H1 (cell line): ENCODE results near the gene HOMER2. TPM values are rescaled to one million over a fixed set of nuclear protein-coding genes. Genes with fewer than 3 reads are reported as not detected.

Experiments
- CTCF ChIA-PET: fragments of 300-600 bp; sonication (Branson Sonifier 250); formaldehyde crosslinking; loops from one replicate; lab custom pipeline; 2021; ENCODE audit not compliant: partially characterized antibody; lab: Charles Lee
- POLR2A ChIA-PET: fragments of 300-600 bp; sonication (Branson Sonifier 250); formaldehyde crosslinking; loops from one replicate; lab custom pipeline; 2021; ENCODE audit warnings: inconsistent platforms; ENCODE audit not compliant: partially characterized antibody; lab: Charles Lee
- DNase-seq, 2 experiments: peaks; one replicate each; pipeline versions ENCODE4 v3.0.0 to v3.0.0-alpha.2; 2010 to 2022; ENCODE audit warnings: low spot score in 2 of 2, low read depth in 1 of 2, mixed read lengths in 1 of 2
- FAIRE-seq: peaks from 2 replicates; lab custom pipeline; 2011; peaks lifted over from hg19 to GRCh38; lab: Jason Lieb, UNC
- H2AFZ ChIP-seq: 2 replicates; pipeline ENCODE4 v1.8.1; 2012; ENCODE audit warnings: low read length, inconsistent platforms
- H2AK5ac ChIP-seq: 2 replicates; pipeline ENCODE4 v1.6.1; 2013; ENCODE audit warnings: low read depth, low read length
- H2BK120ac ChIP-seq: replicated peaks from 2 replicates; pipeline ENCODE3; 2013; ENCODE audit warnings: low read depth, low read length, inconsistent platforms
- H2BK12ac ChIP-seq: 2 replicates; pipeline ENCODE4 v1.6.1; 2013; ENCODE audit warnings: low read depth, low read length
- H2BK15ac ChIP-seq: 2 replicates; pipeline ENCODE4 v1.6.1; 2013; ENCODE audit warnings: low read length
- H2BK20ac ChIP-seq: 2 replicates; pipeline ENCODE4 v1.6.1; 2013; ENCODE audit warnings: low read length
- H2BK5ac ChIP-seq: 2 replicates; pipeline ENCODE4 v1.6.1; 2013; ENCODE audit warnings: low read depth, low read length
- H3K14ac ChIP-seq: 2 replicates; pipeline ENCODE4 v1.6.1; 2013; ENCODE audit warnings: inconsistent platforms; ENCODE audit not compliant: insufficient read length
- H3K18ac ChIP-seq: 2 replicates; pipeline ENCODE4 v1.6.1; 2013; ENCODE audit warnings: low read length; ENCODE audit errors: extremely low read depth
- H3K23ac ChIP-seq: 2 replicates; pipeline ENCODE4 v1.6.1; 2013; ENCODE audit warnings: inconsistent platforms; ENCODE audit not compliant: insufficient read length
- H3K23me2 ChIP-seq: 2 replicates; pipeline ENCODE4 v1.6.1; 2013; ENCODE audit warnings: low read depth, low read length
- H3K27ac ChIP-seq: 2 replicates; pipeline ENCODE4 v1.6.1; 2011; ENCODE audit warnings: low read depth, low read length, inconsistent platforms
- H3K27me3 ChIP-seq, 4 experiments: replicated peaks in 1 of 4; 1 replicate in 1 of 4; 2 replicates in 3 of 4; pipeline versions ENCODE4 v1.6.1 to v1.8.1; 2011 to 2013; ENCODE audit warnings: low read length in 3 of 4, mild to moderate bottlenecking in 3 of 4, inconsistent platforms in 2 of 4, mixed read lengths in 2 of 4, moderate library complexity in 1 of 4; ENCODE audit not compliant: control insufficient read depth in 3 of 4, insufficient read depth in 3 of 4; ENCODE audit errors: extremely low read depth in 1 of 4
- H3K36me3 ChIP-seq, 4 experiments: 2 replicates each; pipeline versions ENCODE4 v1.6.1 to v1.8.1; 2011 to 2013; ENCODE audit warnings: mild to moderate bottlenecking in 4 of 4, low read length in 3 of 4, moderate library complexity in 2 of 4, control low read depth in 1 of 4, inconsistent platforms in 1 of 4; ENCODE audit not compliant: insufficient read depth in 4 of 4, control insufficient read depth in 2 of 4
- H3K4ac ChIP-seq: replicated peaks from 2 replicates; pipeline ENCODE3; 2013; ENCODE audit warnings: low read length, low read depth, mixed read lengths, inconsistent platforms; ENCODE audit not compliant: insufficient read length
- H3K4me1 ChIP-seq, 4 experiments: replicated peaks in 1 of 4; 1 replicate in 1 of 4; 2 replicates in 3 of 4; pipeline versions ENCODE4 v1.6.1 to v1.8.1; 2011 to 2013; ENCODE audit warnings: low read length in 3 of 4, inconsistent platforms in 2 of 4, mixed read lengths in 1 of 4; ENCODE audit not compliant: insufficient read depth in 4 of 4, control insufficient read depth in 3 of 4
- H3K4me2 ChIP-seq, 2 experiments: 2 replicates each; pipeline versions ENCODE4 v1.6.1 to v1.8.1; 2011 to 2013; ENCODE audit warnings: low read depth in 2 of 2, low read length in 2 of 2, control low read depth in 1 of 2, inconsistent platforms in 1 of 2, mild to moderate bottlenecking in 1 of 2; ENCODE audit not compliant: insufficient read depth in 1 of 2
- H3K4me3 ChIP-seq, 4 experiments: fragments of 200-600, 300-600 bp in 1 of 4; sonication (generic), shearing (Covaris generic), sonication (Bioruptor Twin) in 1 of 4; 2 replicates each; pipeline versions ENCODE4 v1.5.1 to v1.8.1; 2011 to 2016; ENCODE audit warnings: low read length in 4 of 4, low read depth in 3 of 4, control low read depth in 2 of 4, inconsistent platforms in 2 of 4, mild to moderate bottlenecking in 2 of 4, mixed read lengths in 1 of 4, moderate library complexity in 1 of 4; ENCODE audit not compliant: insufficient read depth in 2 of 4; ENCODE audit errors: extremely low read depth in 1 of 4
- H3K56ac ChIP-seq: replicated peaks from 2 replicates; pipeline ENCODE3; 2013; ENCODE audit warnings: low read depth, mild to moderate bottlenecking, mixed read lengths, low read length, inconsistent platforms; ENCODE audit not compliant: insufficient read length
- H3K79me1 ChIP-seq: 2 replicates; pipeline ENCODE4 v1.6.1; 2013; ENCODE audit warnings: low read depth, low read length, control low read depth
- H3K79me2 ChIP-seq, 2 experiments: 2 replicates each; pipeline versions ENCODE4 v1.6.1 to v1.8.1; 2012 to 2013; ENCODE audit warnings: low read length in 2 of 2, mild to moderate bottlenecking in 2 of 2, inconsistent platforms in 1 of 2; ENCODE audit not compliant: insufficient read depth in 2 of 2, control insufficient read depth in 1 of 2
- H3K9ac ChIP-seq, 4 experiments: replicated peaks in 1 of 4; 1 replicate in 1 of 4; 2 replicates in 3 of 4; pipeline versions ENCODE4 v1.6.1 to v1.8.1; 2011 to 2013; ENCODE audit warnings: low read depth in 3 of 4, low read length in 3 of 4, control low read depth in 2 of 4, mild to moderate bottlenecking in 2 of 4, moderate library complexity in 2 of 4, inconsistent platforms in 1 of 4; ENCODE audit errors: extremely low read depth in 1 of 4
- H3K9me3 ChIP-seq, 2 experiments: 2 replicates each; pipeline versions ENCODE4 v1.6.1 to v1.8.1; 2012 to 2013; ENCODE audit warnings: mild to moderate bottlenecking in 2 of 2, moderate library complexity in 2 of 2, control low read depth in 1 of 2, inconsistent platforms in 1 of 2, low read depth in 1 of 2, low read length in 1 of 2, mixed read lengths in 1 of 2; ENCODE audit not compliant: insufficient read depth in 2 of 2
- H4K20me1 ChIP-seq, 2 experiments: replicated peaks in 1 of 2; 2 replicates each; pipeline versions ENCODE3 to v1.8.1; 2011 to 2013; ENCODE audit warnings: inconsistent platforms in 2 of 2, low read length in 2 of 2, mild to moderate bottlenecking in 1 of 2; ENCODE audit not compliant: insufficient read depth in 2 of 2, control insufficient read depth in 1 of 2
- H4K5ac ChIP-seq: 2 replicates; pipeline ENCODE4 v1.6.1; 2013; ENCODE audit warnings: low read length, low read depth, mixed read lengths, inconsistent platforms; ENCODE audit not compliant: insufficient read length
- H4K8ac ChIP-seq: 2 replicates; pipeline ENCODE4 v1.8.0; 2013; ENCODE audit warnings: mild to moderate bottlenecking, moderate library complexity, low read length, inconsistent platforms; ENCODE audit not compliant: insufficient read depth; ENCODE audit errors: extremely low read depth
- H4K91ac ChIP-seq: replicated peaks from 2 replicates; pipeline ENCODE3; 2013; ENCODE audit warnings: low read length, mixed read lengths, inconsistent platforms; ENCODE audit not compliant: insufficient read length
- BCL11A ChIP-seq, 2 experiments: IDR thresholded peaks; one replicate each; pipeline ENCODE4 v1.6.1; 2011; ENCODE audit warnings: low read depth in 2 of 2, low read length in 2 of 2, mild to moderate bottlenecking in 2 of 2
- CBX5 ChIP-seq: fragments of 300-800, 300-1000 bp; sonication (generic); IDR thresholded peaks from 2 replicates; pipeline ENCODE4 v1.7.1; 2016; ENCODE audit warnings: antibody characterized with exemption, low read length, low read depth
- EZH2 ChIP-seq: fragments of 200-600 bp; sonication (generic); IDR thresholded peaks from 2 replicates; pipeline ENCODE4 v1.7.1; 2012; ENCODE audit warnings: low read depth, mild to moderate bottlenecking, moderate library complexity, low read length, inconsistent platforms; ENCODE audit not compliant: severe bottlenecking
- KDM1A ChIP-seq: fragments of 200-600, 300-600 bp; sonication (generic); IDR thresholded peaks from 2 replicates; pipeline ENCODE4 v1.7.1; 2016; ENCODE audit warnings: mild to moderate bottlenecking, low read length, borderline replicate concordance
- KDM4A ChIP-seq: IDR thresholded peaks from one replicate; pipeline ENCODE4 v1.7.1; 2012; ENCODE audit warnings: low read depth, mild to moderate bottlenecking, moderate library complexity, low read length, inconsistent platforms; ENCODE audit not compliant: severe bottlenecking
- NRF1 ChIP-seq: IDR thresholded peaks from 2 replicates; pipeline ENCODE4 v1.6.1; 2011; ENCODE audit warnings: mild to moderate bottlenecking, low read depth, low read length, improper control_type of control experiment
- PHF8 ChIP-seq: fragments of 200-600 bp; sonication (generic); conservative IDR thresholded peaks from 2 replicates; pipeline ENCODE4 v1.7.1; 2012; ENCODE audit warnings: low read depth, mild to moderate bottlenecking, inconsistent platforms, low read length, moderate library complexity
- SRF ChIP-seq: IDR thresholded peaks from 2 replicates; pipeline ENCODE4 v1.6.1; 2011; ENCODE audit warnings: mild to moderate bottlenecking, low read depth, low read length, moderate library complexity
- TAF7 ChIP-seq: optimal IDR thresholded peaks from 2 replicates; pipeline ENCODE3; 2011; ENCODE audit warnings: low read depth, mild to moderate bottlenecking, inconsistent platforms, low read length, moderate library complexity, borderline replicate concordance
- WGBS, 2 experiments: shearing (Covaris generic) in 1 of 2; methylation state at CpG; one replicate each; pipeline versions ENCODE4 v1.1.6 to v1.1.7; 2013 to 2015; ENCODE audit warnings: low lambda C conversion rate in 2 of 2, mixed read lengths in 2 of 2, inconsistent platforms in 1 of 2, low coverage in 1 of 2, missing lambda C conversion rate in 1 of 2; ENCODE audit not compliant: insufficient replicate concordance in 2 of 2, insufficient coverage in 1 of 2, insufficient read length in 1 of 2; ENCODE audit errors: extremely low coverage in 1 of 2, missing lambda C conversion rate in 1 of 2; 5-methylcytosine and 5-hydroxymethylcytosine counted together
- polyA plus RNA-seq, 7 experiments: library from polyadenylated mRNA; depleted of rRNA in 3 of 7; stranded (reverse) in 5 of 7; unstranded in 2 of 7; fragments of >200 nt in 5 of 7; fragments of 200-250 nt in 2 of 7; gene quantifications; 1 replicate in 5 of 7; 2 replicates in 1 of 7; 4 replicates in 1 of 7; pipeline versions ENCODE4 v1.2.1 to v1.2.3, GENCODE V29; 2011 to 2013; ENCODE audit warnings: missing spikeins in 2 of 7, mixed read lengths in 2 of 7
- total RNA-seq: library from RNA; stranded (reverse); fragmentation: NEBNext Ultra II Directional; extraction: Animal tissue kit (Norgen Biotek cat#: 25700); gene quantifications from 2 replicates; pipeline ENCODE4 v1.2.1, GENCODE V29; 2021
- TF ChIP-seq, protein P1 (sequence below): IDR thresholded peaks from 2 replicates; pipeline ENCODE4 v1.6.1; 2012; ENCODE audit warnings: inconsistent platforms

The HOMER2 gene
- total and polyA plus RNA-seq, 2 of the 8 experiments (the other 6 are each of a cell fraction or from before 2014, with no cell fraction given) = 12.5 to 27.6 TPM

DNA sequence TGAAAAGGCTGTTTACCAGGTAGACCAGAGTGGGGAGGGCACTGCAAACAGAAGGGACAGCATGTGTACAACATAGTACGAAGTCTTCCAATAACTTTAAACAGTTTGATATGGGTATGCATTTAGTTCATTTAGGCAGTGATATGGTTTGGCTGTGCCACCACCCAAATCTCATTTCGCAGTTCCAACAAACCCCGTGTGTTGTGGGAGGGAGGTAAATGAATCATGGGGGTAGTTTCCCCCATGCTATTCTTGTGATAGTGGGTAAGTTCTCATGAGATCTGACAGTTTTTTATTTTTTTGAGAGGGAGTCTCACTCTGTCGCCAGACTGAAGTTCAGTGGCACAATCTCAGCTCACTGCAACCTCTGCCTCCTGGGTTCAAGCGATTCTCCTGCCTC lies 25.9 kb upstream of the HOMER2 start:
- no peak overlapping the region for H3K18ac ChIP-seq
- H2AFZ ChIP-seq = no peak overlapping the region
- H3K4me3 ChIP-seq = no peak overlapping the region
- H3K27me3 ChIP-seq = no peaks in the 10 kb centered on the region
- H2AK5ac ChIP-seq = no peak overlapping the region
- no peak overlapping the region for H2BK20ac ChIP-seq
- H4K5ac ChIP-seq = no peak overlapping the region
- no peak overlapping the region for H2BK12ac ChIP-seq
- no peak overlapping the region for H3K27ac ChIP-seq
- H3K4ac ChIP-seq = no peak overlapping the region
- H3K79me1 ChIP-seq = no peaks in the 10 kb centered on the region
- no peak overlapping the region for H2BK5ac ChIP-seq
- 91% methylated on average over 5 of the region's 5 CpGs; no CpG with 5 or more reads in 1 of the 2 experiments for WGBS, 2 experiments
- no peak overlapping the region for H4K8ac ChIP-seq
- FAIRE-seq (no peak), DNase-seq (no peak)
- H3K56ac ChIP-seq = no peak overlapping the region
- H3K9ac ChIP-seq = no peak overlapping the region
- ChIA-PET POLR2A (no interaction called here), CTCF (interaction anchor here (0.9 to 1.6 kb wide), 2 partner anchors 14 to 130 kb away, joined by 3 read pairs; no protein-coding TSS in a partner anchor)
- H3K23ac ChIP-seq = no peak overlapping the region
- H3K4me2 ChIP-seq = no peak overlapping the region
- no peaks in the 10 kb centered on the region for H3K36me3 ChIP-seq
- H3K79me2 ChIP-seq = no peaks in the 10 kb centered on the region
- H3K4me1 ChIP-seq = no peaks in the 10 kb centered on the region
- no peaks in the 10 kb centered on the region for H4K20me1 ChIP-seq
- H3K14ac ChIP-seq = no peak overlapping the region
- no peak overlapping the region for H4K91ac ChIP-seq
- no peaks in the 10 kb centered on the region for H3K23me2 ChIP-seq
- H2BK120ac ChIP-seq = no peak overlapping the region
- H3K9me3 ChIP-seq = no peaks in the 10 kb centered on the region
- H2BK15ac ChIP-seq = no peak overlapping the region
- TF ChIP-seq, protein P1, sequence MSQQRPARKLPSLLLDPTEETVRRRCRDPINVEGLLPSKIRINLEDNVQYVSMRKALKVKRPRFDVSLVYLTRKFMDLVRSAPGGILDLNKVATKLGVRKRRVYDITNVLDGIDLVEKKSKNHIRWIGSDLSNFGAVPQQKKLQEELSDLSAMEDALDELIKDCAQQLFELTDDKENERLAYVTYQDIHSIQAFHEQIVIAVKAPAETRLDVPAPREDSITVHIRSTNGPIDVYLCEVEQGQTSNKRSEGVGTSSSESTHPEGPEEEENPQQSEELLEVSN = no peak
- TF ChIP-seq KDM1A = no peak
- no peak for TF ChIP-seq EZH2
- TF ChIP-seq CBX5 = no peak
- TF ChIP-seq BCL11A (IDR thresholded peaks at IDR 0.05; ENCODE audit: low read depth in 2 of 2, low read length in 2 of 2) = no peak
- no peak for TF ChIP-seq NRF1
- TF ChIP-seq SRF = no peak
- TF ChIP-seq PHF8 = no peak
- no peak for TF ChIP-seq TAF7
- no peak for TF ChIP-seq KDM4A
